Loucy (cell line): ENCODE results near the gene CDC42BPB.

ENCODE experiments used
- H2AFZ ChIP-seq: fragments of 200-600 bp; sonication (generic); 2 replicates; pipeline ENCODE4 v1.6.0; 2016; ENCODE audit warnings: antibody characterized with exemption, mild to moderate bottlenecking, low read length, moderate library complexity
- H3F3A ChIP-seq: fragments of 200-600 bp; 2 replicates; pipeline ENCODE4 v1.6.0; 2016; ENCODE audit warnings: antibody characterized with exemption, low read depth, mild to moderate bottlenecking
- H3K27me3 ChIP-seq: fragments of 200-600 bp; sonication (generic); 2 replicates; pipeline ENCODE4 v1.6.1; 2014; ENCODE audit warnings: low read length, mild to moderate bottlenecking; ENCODE audit not compliant: insufficient read depth, poor library complexity, severe bottlenecking
- H3K36me3 ChIP-seq: fragments of 200-600 bp; sonication (generic); 2 replicates; pipeline ENCODE4 v1.6.1; 2016; ENCODE audit warnings: low read length; ENCODE audit not compliant: insufficient read depth
- H3K4me1 ChIP-seq: fragments of 200-600 bp; sonication (generic); 2 replicates; pipeline ENCODE4 v1.5.1; 2014; ENCODE audit warnings: low read length, mild to moderate bottlenecking; ENCODE audit not compliant: insufficient read depth, poor library complexity, severe bottlenecking
- H3K4me2 ChIP-seq: fragments of 200-600 bp; sonication (generic); 2 replicates; pipeline ENCODE4 v1.6.0; 2014; ENCODE audit warnings: antibody characterized with exemption, low read length, low read depth, mild to moderate bottlenecking; ENCODE audit not compliant: poor library complexity, severe bottlenecking
- H3K4me3 ChIP-seq: fragments of 200-600 bp; sonication (generic); 2 replicates; pipeline ENCODE4 v1.5.1; 2014; ENCODE audit warnings: low read length, mild to moderate bottlenecking, mixed read lengths; ENCODE audit not compliant: poor library complexity, severe bottlenecking
- H3K79me2 ChIP-seq: fragments of 200-600 bp; sonication (generic); 2 replicates; pipeline ENCODE4 v1.6.1; 2014; ENCODE audit warnings: low read length; ENCODE audit not compliant: insufficient read depth
- H3K9ac ChIP-seq: fragments of 200-600 bp; sonication (generic); 2 replicates; pipeline ENCODE4 v1.6.0; 2014; ENCODE audit warnings: mild to moderate bottlenecking, low read depth, low read length, moderate library complexity; ENCODE audit not compliant: poor library complexity, severe bottlenecking
- H3K9me2 ChIP-seq: fragments of 200-600 bp; sonication (generic); replicated peaks from 2 replicates; pipeline ENCODE4 v1.6.1; 2016; ENCODE audit warnings: low read depth, low read length, mixed read lengths
- H3K9me3 ChIP-seq: fragments of 200-600 bp; sonication (generic); 2 replicates; pipeline ENCODE4 v1.6.1; 2014; ENCODE audit warnings: mild to moderate bottlenecking, antibody characterized with exemption, low read length, low read depth; ENCODE audit not compliant: insufficient read depth
- H4K20me1 ChIP-seq: fragments of 200-600 bp; sonication (generic); 2 replicates; pipeline ENCODE4 v1.6.0; 2014; ENCODE audit warnings: antibody characterized with exemption, low read length, mild to moderate bottlenecking; ENCODE audit not compliant: insufficient read depth, poor library complexity, severe bottlenecking
- EZH2phosphoT487 ChIP-seq: fragments of 200-600 bp; IDR thresholded peaks from 2 replicates; pipeline ENCODE4 v1.6.1; 2018; ENCODE audit warnings: antibody characterized with exemption, mild to moderate bottlenecking, moderate library complexity, borderline replicate concordance
- TF ChIP-seq, protein P1 (sequence below): fragments of 200-600 bp; sonication (generic); conservative IDR thresholded peaks from 2 replicates; pipeline ENCODE4 v1.5.1; 2014; ENCODE audit warnings: mild to moderate bottlenecking, antibody characterized with exemption, low read length

Gene CDC42BPB

DNA sequence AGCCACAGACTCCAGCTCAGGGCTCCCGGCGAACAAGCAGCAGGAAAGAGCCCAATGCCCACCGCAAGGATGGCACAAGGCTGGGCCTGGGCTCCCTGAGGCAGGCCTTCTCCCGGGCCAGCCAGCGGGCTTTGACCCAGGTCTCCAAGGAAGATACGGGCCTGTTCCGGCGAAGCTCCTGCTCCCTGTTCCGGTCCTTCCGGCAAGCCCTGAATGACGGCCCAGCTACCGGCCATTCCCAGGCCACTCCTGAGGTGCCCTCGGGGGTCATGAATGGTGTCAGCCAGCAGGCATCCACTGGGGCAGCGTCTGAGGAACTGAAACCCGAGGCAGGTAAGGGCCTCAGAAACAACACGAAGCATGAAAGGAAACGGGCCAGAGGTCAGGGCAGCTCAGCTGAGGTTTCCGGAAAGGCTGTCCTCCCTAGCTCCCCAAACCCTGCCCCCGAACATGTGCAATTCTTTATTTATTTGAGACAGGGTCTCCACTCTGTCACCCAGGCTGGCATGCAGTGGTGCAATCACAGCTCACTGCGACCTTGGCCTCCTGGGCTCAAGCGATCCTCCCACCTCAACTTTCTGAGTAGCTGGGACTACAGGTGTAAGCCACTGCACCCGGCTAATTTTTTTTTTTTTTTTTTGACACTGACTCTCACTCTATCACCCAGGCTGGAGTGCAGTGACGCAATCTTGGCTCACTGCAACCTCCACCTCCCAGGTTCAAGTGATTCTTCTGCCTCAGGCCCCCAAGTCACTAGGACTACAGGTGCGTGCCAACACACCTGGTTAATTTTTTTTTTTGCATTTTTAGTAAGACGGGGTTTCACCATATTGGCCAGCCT lies 43.2 kb upstream of the CDC42BPB start:
- H3K9ac ChIP-seq, result no peak overlapping the region
- TF ChIP-seq, protein P1, sequence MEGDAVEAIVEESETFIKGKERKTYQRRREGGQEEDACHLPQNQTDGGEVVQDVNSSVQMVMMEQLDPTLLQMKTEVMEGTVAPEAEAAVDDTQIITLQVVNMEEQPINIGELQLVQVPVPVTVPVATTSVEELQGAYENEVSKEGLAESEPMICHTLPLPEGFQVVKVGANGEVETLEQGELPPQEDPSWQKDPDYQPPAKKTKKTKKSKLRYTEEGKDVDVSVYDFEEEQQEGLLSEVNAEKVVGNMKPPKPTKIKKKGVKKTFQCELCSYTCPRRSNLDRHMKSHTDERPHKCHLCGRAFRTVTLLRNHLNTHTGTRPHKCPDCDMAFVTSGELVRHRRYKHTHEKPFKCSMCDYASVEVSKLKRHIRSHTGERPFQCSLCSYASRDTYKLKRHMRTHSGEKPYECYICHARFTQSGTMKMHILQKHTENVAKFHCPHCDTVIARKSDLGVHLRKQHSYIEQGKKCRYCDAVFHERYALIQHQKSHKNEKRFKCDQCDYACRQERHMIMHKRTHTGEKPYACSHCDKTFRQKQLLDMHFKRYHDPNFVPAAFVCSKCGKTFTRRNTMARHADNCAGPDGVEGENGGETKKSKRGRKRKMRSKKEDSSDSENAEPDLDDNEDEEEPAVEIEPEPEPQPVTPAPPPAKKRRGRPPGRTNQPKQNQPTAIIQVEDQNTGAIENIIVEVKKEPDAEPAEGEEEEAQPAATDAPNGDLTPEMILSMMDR, result no peak
- no peak for TF ChIP-seq EZH2phosphoT487
- no peaks in the 10 kb centered on the region for H3K36me3 ChIP-seq
- no peaks in the 10 kb centered on the region for H3K27me3 ChIP-seq
- no peaks in the 10 kb centered on the region for H3F3A ChIP-seq
- no peaks in the 10 kb centered on the region for H3K79me2 ChIP-seq
- no peaks in the 10 kb centered on the region for H4K20me1 ChIP-seq
- H2AFZ ChIP-seq, result no peak overlapping the region
- H3K4me1 ChIP-seq, result no peaks in the 10 kb centered on the region
- no peaks in the 10 kb centered on the region for H3K9me3 ChIP-seq
- H3K9me2 ChIP-seq, result no peaks in the 10 kb centered on the region
- H3K4me3 ChIP-seq, result no peak overlapping the region
- no peak overlapping the region for H3K4me2 ChIP-seq

DNA sequence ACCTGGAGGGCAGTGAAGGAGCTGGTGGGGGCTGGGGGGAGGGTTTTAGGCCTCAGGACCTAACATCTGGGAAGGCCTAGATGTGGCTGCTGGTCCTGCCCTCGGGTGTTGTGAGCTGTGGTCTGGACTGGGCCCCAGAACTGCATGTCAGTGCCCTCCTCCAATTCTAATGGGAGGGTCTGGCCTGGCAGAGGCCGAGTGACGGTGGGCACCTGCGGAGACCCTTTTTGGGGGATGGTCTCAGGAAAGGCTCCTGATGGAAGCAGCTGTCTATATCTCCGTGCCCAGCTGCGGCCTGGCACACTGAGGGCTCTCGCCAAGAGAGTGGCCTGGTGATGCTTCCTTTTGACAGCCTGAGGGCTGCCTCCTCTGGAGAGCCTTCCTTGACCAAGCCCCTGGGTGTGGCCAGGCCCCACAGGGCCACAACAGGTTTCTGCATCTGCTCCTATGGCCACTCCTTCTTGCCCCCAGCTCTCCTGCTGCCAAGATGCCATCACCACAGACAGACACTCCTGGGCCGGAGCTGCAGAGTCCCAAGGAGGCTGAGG lies 42.5 kb upstream of the CDC42BPB start:
- H3F3A ChIP-seq, result no peaks in the 10 kb centered on the region
- TF ChIP-seq, protein P1, result no peak
- no peak for TF ChIP-seq EZH2phosphoT487
- H3K9ac ChIP-seq, result no peak overlapping the region
- H2AFZ ChIP-seq, result no peak overlapping the region
- H3K4me1 ChIP-seq, result no peaks in the 10 kb centered on the region
- H3K36me3 ChIP-seq, result no peaks in the 10 kb centered on the region
- no peak overlapping the region for H3K4me2 ChIP-seq
- no peak overlapping the region for H3K4me3 ChIP-seq
- H3K27me3 ChIP-seq, result no peaks in the 10 kb centered on the region
- no peaks in the 10 kb centered on the region for H3K9me2 ChIP-seq
- no peaks in the 10 kb centered on the region for H3K9me3 ChIP-seq
- no peaks in the 10 kb centered on the region for H3K79me2 ChIP-seq
- no peaks in the 10 kb centered on the region for H4K20me1 ChIP-seq

DNA sequence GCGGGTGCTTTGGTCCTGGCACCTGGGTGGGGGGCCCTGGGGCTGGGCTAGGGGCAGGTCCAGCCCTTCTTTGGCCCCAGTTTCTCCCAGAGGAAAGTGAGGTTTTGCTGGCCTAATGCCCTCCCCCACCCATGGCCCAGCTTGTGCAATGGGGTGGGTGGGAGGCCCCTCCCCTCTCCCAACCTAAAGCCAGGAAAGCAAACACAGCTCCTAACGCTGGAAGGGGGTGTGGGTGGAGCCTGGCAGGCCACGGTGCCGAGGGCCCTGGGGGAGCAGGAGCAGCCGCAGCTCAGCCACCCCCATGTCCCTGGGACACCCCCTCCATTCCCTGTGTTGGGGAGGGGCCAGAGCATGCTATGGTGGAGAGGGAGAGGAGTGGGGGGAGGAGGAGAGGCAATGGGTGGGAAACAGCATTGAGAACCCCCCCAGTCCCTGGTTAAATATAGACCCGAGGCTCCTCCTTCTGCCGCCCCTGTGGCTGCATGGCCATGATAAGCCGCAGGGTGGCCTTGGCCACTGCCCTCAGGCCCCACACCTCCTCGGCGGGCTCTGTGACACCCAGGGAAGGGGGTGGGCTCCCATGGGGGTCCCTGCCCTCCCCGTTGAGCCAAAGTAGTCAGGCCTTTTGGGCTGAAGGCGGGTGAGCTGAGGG lies 41.9 kb upstream of the CDC42BPB start:
- H3K4me2 ChIP-seq, result no peak overlapping the region
- H3K4me1 ChIP-seq, result no peaks in the 10 kb centered on the region
- no peaks in the 10 kb centered on the region for H3K79me2 ChIP-seq
- no peaks in the 10 kb centered on the region for H3F3A ChIP-seq
- no peaks in the 10 kb centered on the region for H3K9me3 ChIP-seq
- TF ChIP-seq EZH2phosphoT487, result no peak
- TF ChIP-seq, protein P1, result no peak
- H3K4me3 ChIP-seq, result no peak overlapping the region
- no peaks in the 10 kb centered on the region for H3K27me3 ChIP-seq
- no peaks in the 10 kb centered on the region for H3K36me3 ChIP-seq
- H3K9ac ChIP-seq, result no peak overlapping the region
- no peak overlapping the region for H2AFZ ChIP-seq
- no peaks in the 10 kb centered on the region for H3K9me2 ChIP-seq
- no peaks in the 10 kb centered on the region for H4K20me1 ChIP-seq
